Stimulated activated naive CD8-positive, alpha-beta T cell treated with anti-CD3 and anti-CD28 coated beads, Interleukin-15, Interleukin-2, amounts not matched to agents 100 U/mL and 50 U/mL, for 24 hours (primary cell): Measurements from ENCODE around the gene RNU1-2.
"Not testable (repeated sequence)": the region's sequence is repeated elsewhere in the genome, so short reads cannot be mapped to it uniquely, and the experiment has no call there.

Experiments
- ATAC-seq: fragments of 150-1000 bp; cut with Tn5 transposase; one replicate; pipeline ENCODE4 v1.10.0; 2021
- DNase-seq: peaks from one replicate; pipeline ENCODE4 v3.0.0; 2021

RNU1-2 gene

GRCh38 chr1:16925635-16926490 is 30.1 kb downstream of the RNU1-2 start:
- no peak for ATAC-seq

GRCh38 chr1:16926491-16927073 is 30.8 kb downstream of the RNU1-2 start:
- no peak for ATAC-seq
- DNase-seq = no peak

More at GRCh38 chr1:16925635-16926490, 30.1 kb downstream of the RNU1-2 start:
- no peak for DNase-seq

GRCh38 chr1:16927256-16927655 is 31.5 kb downstream of the RNU1-2 start:
- DNase-seq (no peak), ATAC-seq (no peak)

- DNase-seq = no peak
Measured at GRCh38 chr1:16927711-16928485, 32.1 kb downstream of the RNU1-2 start.

DNA sequence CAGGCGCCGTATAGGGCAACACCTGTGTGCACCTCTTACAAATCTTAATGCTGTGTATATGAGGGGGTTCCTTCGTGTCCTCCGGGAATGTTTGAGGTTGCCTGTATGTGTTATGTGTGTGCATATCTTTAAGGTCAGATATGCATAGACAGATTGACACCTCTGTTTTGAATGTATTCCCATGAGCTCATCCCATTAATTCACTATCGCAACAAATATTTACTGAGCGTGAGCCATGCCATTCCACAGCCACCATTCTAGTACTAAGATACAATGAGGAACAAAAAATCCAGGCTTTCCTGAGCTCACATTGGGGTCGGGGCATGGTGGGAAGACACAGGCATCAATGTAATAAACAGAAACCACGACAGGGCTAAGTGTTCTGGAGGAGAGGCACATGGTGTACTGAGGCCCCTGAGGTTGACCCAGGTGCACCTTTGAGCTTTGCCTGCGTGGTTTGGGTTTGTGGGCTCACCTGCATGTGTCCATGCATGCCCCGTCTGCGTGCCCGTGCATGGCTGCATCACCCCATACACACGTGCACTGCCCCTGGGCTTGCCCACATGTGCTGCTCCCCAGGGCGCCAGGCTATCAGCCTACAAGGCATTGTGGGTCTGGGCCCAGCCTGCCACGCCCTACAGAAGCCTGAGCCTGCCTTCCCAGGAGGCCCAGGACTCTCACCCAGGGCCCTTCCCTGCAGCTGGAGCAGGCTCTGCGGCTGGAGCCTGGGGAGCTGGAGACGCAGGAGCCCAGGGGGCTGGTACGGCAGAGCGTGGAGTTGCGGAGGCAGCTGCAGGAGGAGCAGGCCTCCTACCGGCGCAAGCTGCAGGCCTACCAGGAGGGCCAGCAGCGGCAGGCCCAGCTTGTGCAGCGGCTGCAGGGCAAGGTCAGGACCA is 33.6 kb downstream of the RNU1-2 start:
- DNase-seq, ATAC-seq: not testable (repeated sequence)

More at GRCh38 chr1:16927711-16928485, 32.1 kb downstream of the RNU1-2 start:
- peak; percentile 52 for ATAC-seq

GRCh38 chr1:16931206-16931934 is 35.6 kb downstream of the RNU1-2 start:
- not testable (repeated sequence) for DNase-seq, ATAC-seq

- not testable (repeated sequence) for ATAC-seq, DNase-seq
Measured at GRCh38 chr1:16933945-16934344, 38.2 kb downstream of the RNU1-2 start.

DNA sequence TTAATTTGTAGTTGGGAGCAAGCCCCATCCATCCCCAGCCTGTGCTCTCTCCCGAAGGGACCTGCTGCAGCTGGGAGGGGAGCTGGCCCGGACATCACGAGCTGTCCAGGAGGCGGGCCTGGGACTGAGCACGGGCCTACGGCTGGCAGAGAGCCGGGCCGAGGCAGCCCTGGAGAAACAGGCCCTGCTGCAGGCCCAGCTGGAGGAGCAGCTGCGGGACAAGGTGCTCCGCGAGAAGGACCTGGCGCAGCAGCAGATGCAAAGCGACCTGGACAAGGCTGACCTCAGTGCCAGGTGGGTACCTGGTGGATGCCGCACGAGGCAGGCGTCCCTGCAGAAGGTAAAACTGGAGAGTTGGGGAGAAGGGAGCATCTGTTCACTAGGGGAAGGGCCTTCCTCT is 40.8 kb downstream of the RNU1-2 start:
- DNase-seq, ATAC-seq: not testable (repeated sequence)

- DNase-seq = no peak
- peak; percentile 4 for ATAC-seq
Measured at GRCh38 chr1:16938351-16939321, 42.9 kb downstream of the RNU1-2 start.

GRCh38 chr1:16939386-16940180 is 43.8 kb downstream of the RNU1-2 start:
- not testable (repeated sequence) for DNase-seq

GRCh38 chr1:16944038-16944437 is 48.3 kb downstream of the RNU1-2 start:
- ATAC-seq (no peak), DNase-seq (no peak)

More at GRCh38 chr1:16939386-16940180, 43.8 kb downstream of the RNU1-2 start:
- peak; percentile 16 for ATAC-seq

GRCh38 chr1:16945512-16945911 is 49.7 kb downstream of the RNU1-2 start:
- DNase-seq, ATAC-seq: not testable (repeated sequence)
